CMK (cell line): Measurements from ENCODE around the gene RUVBL1.

Source experiments
- DNase-seq: peaks from one replicate; pipeline ENCODE4 v3.0.0-alpha.2; 2010; ENCODE audit warnings: low read depth

RUVBL1 gene

DNA sequence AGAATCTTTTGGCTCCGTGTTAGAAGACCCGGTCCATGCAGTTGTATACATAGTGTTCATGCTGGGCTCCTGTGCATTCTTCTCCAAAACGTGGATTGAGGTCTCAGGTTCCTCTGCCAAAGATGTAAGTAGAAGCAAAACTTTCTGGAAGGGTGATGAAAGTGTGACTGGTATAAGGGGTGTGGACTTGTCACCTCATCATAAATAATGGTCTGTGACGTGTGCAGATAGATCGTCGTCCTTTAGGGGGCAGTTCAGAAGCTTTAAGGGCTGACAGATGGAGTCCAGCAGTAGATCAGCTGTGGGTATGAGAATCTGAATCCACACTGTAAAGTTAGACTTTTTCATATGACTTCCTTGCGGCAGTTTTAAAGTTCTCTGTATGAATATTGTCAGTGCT is 56.1 kb downstream of the RUVBL1 start:
- no peak for DNase-seq

DNA sequence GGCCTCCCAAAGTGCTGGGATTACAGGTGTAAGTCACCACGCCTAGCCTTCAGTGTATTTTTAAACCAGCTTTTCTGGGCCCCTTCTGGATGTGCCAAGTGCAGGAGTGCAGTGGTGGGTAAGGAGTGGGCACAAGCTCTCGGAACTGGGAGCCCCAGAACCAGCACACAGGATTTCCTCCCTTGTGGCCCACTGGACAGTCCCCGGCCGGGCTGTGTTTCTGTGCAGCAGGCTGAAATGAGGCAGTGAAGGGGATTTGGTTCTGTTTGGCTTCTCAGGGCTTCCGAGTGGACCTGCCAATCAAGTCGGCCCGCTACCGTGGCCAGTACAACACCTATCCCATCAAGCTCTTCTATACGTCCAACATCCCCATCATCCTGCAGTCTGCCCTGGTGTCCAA is 56.9 kb downstream of the RUVBL1 start:
- no peak for DNase-seq

DNA sequence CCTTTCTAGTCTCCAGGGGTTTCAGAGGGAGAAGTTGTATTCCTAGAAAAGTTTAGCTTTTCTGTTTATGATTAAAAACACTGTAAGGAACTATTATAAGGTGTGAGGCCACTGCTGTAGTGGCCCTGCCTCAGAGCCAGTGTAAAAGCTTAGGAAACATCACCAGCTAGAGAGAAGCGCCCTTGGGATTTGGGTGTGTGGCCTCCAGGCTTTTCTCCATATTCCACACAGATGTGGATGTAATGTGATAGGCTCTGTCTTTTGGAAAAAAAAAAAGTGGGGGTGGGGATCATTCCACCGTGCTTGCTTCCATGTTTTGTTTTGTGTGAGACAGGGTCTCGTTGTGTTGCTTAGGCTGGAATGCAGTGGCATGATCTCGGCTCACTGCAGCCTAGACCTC is 57.5 kb downstream of the RUVBL1 start:
- DNase-seq = no peak

DNA sequence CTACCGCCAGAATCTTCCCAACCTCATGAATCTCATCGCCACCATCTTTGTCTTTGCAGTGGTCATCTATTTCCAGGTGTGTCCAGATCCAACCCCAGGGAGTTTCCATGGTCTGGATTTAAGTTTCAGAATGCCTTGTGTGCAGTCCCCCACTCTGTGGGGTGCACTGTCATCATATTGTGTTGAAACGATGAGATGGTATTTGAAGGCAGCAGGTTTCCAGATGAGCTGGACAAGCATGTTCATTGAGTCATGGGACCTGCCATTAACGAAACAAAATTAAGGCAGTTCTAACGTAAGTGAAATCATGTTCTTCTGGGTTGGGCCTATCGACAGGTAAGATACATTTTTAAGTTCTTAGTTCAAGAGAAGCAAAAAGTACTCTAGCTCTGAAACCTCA is 58.6 kb downstream of the RUVBL1 start:
- no peak for DNase-seq

DNA sequence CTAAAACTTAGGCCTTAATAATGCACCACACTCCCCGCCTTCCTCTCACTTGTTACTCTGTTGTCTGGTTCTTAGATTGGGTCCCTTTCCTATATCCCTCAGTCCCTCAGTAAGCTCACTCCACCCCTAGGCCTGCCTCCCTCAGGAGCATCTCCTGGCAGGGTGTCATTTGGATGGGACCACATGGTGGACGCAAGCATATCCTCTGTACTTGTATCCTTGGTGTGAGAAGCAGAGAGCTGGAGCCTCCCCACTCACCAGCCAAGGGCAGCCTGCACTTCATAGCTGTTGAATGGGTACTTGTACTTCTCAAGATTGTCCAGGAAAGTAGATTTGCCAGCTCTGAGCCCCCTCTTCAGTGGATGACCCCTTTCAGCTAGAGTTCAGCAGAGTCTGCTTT is 59.7 kb downstream of the RUVBL1 start:
- DNase-seq = no peak

DNA sequence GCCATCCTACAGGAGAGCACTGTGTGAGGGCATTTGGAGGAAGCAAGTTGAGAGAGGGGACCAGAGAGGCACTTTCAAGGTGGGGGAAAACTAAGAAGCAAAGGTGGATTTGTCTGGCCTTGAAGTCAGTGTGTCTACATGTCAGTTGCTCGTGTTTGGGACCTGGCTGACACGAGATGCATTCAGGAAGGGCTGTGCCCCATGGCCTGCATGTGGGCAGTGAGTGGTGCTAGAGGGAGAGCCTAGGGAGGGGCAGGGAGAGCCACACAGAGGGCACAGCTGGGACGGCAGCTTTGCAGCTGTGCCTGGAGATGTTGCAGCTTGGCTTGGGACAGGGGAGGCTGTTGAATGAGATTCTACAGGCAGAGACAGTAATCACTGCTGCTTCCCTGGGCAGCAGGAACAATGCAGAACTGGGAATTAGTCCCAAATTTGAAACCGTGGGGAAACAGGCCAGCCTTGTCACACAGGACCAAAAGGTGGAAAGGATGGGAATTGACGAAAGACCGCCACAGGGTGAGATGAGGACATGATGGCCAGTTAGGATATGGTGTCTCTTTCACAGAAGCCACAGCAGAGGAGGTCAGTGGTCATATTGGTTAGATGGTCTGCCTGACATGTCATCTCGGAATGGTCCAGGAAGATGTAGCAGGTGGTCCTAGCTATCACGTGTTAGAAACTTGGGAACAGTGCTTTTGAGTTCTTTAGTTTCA is 61.4 kb downstream of the RUVBL1 start:
- no peak for DNase-seq

DNA sequence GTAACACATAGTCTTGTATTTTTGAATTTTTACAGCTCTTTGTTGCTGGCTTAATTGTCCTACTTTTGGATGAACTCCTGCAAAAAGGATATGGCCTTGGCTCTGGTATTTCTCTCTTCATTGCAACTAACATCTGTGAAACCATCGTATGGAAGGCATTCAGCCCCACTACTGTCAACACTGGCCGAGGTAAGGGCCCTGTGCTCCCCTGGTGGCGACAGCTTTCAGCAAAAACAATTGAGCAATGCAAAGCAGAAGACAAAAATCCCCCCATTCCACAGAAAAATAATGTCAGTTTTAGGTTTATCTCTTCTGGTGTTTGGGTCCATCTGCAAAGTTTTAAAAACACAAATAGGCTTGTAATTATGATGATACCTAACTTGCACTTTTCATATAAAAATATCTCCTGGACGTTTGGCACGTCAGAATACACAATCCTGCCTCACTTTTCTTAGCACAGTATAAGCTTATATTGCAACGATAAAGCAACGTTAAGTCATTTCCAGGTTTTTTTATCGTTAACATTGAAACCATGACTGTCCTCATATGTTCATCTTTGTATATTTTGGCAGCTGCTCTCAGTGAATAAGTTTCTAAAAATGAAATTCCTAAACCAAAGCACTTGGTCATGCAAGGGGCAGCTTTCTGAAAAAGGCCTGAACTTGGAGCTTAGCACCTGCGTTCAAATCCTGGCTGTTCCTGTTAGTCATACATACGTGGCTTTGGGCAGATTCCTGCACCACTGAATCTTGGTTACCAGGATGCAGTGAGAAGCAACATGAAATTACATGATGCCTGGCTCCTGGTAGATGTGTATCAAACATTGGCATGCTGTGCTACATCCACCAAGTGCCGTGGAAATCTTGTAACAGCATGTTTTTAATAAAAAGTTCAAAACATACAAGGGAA is 62.9 kb downstream of the RUVBL1 start:
- no peak for DNase-seq

DNA sequence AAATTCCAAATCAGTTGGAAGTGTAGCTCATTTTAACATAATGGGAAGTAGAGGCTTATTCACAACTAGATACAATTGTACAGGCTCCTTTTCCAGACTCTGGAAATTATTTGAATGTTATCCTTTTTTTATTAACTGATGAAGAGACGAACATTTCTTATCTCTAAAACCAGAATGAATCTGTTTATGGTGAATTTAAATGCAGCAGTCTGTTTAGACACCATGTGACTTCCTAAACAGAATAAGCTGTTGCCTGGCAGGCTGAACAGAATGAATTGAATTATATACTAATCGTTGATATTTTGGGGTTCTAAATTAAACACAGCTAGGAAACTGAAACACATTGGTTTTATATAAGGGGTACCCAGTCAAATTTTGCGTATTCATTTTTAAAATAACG is 67.4 kb downstream of the RUVBL1 start:
- DNase-seq = no peak

DNA sequence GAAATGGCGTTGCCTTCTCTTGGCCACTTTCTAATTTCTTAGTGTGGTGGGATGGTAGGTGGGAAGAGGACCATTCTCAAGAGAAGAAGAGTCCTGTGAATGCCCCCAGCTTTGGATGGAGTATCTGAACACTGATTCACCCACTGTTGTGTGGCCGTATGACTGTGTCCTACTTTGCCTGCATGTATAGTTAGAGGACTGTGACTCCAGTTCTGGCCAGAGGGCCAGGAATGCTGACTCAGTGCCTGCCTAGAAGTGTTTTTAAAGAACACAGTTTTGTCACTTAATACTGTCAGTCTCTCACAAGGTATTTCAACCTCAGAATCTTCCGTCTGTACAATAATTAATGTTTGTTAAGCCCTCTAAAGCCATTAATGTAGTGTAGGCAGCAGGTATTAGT is 69.2 kb downstream of the RUVBL1 start:
- DNase-seq = no peak

DNA sequence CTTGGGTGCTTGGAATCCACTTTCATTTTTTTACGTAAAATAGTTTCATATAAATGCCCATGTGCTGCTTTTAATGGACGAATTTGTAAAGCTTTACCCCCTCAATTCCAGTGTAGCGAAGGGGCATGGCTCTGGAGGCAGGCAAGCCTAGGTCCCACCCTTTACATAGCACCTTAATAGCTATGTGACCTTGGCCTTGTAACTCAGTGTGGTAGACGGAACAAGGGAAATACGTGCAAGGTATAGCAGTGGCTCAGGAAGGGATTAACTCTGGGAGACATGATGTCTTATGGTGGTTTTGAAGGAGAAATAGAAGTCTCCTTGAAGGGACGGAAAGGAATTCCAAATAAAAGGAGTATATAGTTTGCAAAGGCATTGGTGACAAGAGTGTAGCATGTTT is 70.0 kb downstream of the RUVBL1 start:
- no peak for DNase-seq

DNA sequence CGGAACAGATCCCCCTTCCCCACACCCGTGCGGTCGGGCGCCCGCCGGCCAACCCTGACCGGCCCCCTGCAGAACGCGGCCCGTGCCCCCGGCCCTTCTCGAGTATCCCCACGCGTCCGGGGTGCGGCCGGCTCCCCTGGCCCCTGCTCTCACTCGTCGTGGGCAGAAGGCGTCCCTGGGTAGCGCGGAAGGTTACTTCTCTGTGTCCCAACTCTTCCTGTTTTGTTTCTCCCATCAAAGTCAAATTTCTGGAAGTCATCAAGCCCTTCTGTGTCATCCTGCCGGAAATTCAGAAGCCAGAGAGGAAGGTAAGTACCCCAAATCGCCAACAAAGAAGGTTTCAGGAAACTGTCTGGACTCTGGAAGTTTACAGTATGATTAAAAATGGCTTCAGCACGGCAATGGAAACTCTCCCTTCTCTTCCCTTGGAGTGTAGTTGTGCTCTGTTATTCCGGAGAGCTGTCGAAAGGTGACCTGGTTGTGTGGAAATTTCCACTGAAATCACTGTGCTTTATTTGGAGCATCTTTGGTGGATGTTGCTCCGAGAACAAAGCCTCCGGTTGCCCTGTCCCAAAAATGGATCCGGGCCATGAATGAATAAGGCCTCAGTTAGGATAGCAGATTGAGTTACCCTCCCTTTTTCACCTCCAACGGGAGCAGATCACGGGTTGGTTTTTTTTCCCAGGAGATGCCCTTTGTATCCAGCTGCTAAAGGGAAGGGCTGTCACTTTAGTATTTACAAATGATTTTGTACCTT is 70.8 kb downstream of the RUVBL1 start:
- DNase-seq = no peak

DNA sequence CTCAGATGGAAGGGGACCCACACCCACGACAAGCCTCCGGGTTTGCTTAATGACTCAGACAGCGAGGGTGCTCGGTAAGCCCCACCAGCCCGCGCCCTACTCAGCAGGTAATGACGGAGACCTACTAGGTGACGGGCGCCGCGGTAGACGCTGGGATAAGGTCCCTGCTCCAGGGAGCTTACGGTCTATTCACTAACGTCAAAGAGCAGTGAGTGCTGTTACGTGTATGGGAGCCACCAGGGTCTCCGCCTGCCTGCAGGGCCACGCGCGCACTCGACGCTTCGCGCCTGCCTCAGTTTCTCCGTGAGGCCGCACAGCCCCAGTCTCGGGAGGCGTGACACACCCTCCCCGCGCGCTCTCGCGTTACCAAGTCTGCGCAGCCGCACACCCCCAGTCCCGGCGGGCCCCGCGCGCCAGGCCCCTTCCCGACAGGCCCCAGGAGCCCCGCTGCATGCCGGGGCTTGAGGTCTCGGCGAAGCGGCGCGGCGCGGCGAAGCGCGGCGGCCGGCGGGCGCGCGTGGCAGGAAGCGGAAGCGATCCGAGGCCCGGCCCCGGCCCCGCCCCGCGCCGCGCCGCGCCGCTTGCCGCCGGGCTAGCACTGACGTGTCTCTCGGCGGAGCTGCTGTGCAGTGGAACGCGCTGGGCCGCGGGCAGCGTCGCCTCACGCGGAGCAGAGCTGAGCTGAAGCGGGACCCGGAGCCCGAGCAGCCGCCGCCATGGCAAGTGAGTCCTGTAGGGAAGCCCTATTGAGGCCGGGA is 71.6 kb downstream of the RUVBL1 start, which contains the start of gene SEC61A1:
SEC61A1 (plus strand) TSS at position 601 of the 758 bp plus-strand sequence; CDS start at position 717, 116 bp downstream.
- DNase-seq = peak; percentile 78

DNA sequence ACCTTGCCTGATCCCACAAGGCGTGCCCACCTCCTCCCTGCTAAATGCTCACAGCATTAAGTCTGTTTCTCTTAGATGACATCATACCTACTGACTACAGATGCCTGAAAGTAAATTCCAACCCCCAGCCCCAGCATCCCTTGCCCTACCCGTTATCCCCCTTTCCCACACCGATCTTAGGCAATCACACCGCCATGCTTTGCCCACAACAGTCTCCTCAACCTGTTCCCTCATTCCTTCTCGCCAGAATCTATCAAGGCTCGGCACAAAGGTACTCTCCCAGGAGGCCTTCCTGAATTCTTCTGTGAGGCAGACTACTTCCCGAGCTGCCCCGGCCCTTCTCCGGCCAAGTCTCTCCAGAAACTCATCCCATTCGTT is 72.2 kb downstream of the RUVBL1 start:
- no peak for DNase-seq

DNA sequence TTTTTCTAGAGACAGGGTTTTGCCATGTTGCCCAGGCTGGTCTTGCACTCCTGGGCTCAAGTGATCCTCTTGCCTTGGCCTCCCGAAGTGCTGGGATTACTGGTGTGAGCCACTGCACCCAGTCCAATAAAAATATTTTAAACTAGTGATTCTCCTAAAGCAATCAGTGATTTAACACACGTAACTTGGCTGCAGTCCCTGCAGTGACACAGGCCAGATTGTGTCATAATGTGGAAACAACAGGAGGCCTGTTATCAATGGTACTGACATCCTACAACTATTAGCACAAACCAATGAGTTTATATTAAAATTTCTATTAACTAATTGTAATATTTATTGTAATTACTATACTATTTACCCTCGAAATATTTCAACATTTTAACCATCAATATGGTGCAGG is 73.0 kb downstream of the RUVBL1 start:
- DNase-seq = no peak

DNA sequence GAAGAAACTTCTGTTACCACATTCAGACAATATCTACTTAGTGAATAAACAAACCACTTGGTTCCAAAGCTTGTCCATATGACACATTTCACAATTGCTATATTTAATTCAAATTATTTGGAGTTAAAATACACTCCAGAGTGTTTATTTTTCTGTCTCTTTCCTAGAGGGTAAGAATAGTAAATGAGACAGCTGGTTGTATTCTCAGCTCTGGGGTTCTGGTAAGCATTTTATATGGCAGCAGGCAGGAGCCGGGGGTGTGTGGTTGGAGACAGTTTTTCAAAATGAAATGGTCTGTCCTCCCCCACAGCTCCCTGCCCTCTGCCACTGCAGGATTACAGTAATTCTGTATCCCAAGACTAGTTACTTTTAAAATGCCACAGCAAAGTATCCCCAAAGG is 82.3 kb downstream of the RUVBL1 start:
- DNase-seq = no peak

DNA sequence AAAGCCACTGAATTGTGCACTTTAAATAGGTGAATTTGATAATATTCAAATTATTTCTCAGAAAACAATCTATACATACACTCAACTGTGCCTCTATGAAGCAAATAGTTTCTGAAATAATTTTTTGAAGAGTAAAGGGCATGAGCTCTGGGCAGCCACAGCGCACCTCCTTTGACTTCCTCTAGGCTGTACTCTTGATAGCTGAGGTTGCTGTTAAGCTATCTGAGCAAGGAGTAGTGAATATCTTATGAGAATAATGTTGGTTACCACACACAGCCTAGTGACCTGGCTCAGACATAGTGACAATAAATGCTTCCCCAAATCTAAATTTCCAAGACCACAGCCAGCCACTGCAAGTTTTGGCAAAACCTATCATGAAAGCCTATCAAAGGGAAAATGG is 83.0 kb downstream of the RUVBL1 start:
- no peak for DNase-seq

DNA sequence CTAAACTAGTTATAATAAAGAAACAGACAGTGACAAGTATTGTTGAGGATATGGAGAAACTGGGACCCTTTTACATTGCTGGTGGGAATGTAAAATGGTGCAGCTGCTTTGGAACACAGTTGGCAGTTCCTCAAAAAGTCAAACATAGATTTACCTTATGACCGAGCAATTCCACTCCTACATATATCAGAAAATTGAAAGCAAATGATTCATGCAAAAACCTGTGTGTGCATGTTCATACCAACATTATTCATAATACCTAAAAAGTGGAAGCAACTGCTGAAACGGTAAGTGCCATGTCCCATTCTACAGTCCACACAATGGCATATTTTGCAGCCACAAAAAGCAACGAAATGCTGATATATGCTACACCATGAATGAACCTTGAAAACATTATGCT is 83.6 kb downstream of the RUVBL1 start:
- no peak for DNase-seq

DNA sequence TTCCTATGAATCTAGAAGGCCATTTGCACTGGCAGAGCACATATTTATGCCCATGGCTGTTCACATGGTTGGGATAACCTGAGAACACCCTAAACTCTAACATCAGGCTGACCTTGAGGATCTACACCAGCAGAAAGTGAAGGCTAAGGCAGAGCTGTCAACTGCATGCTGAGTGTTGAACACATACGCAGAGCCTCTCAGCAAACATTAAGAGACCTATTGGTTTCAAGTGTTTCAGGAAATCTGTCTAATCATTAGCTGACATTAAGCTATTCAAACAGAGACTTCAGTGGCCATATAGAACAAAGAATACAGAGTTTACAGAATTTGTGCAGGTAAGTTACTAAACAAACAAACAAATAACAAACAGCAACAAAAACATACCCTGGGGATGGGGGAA is 87.5 kb downstream of the RUVBL1 start:
- no peak for DNase-seq

DNA sequence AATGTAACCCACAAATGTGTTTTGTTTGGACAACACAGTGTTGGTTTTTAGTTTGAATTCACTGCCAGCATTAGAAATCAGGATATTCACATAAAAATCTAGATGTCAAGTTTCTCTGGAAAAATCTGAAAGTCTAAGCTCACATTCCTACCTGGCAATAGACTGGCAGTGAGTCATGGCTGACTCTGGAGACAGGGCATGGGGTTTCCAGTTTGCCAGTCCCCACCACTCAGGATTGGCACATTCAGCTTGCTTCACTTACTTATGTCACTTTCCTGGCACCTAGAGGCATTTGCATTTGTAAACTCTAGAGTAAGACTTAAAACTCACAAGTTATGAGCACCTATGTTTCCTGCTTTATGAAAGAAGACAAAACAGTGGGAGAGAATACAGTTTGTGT is 90.5 kb downstream of the RUVBL1 start:
- DNase-seq = no peak
